GM18526 (cell line): ENCODE measurements around the gene PLXNB1.

Experiments used
- POLR2A ChIP-seq: IDR thresholded peaks from 3 replicates; pipeline ENCODE4 v1.6.1; 2011; ENCODE audit not compliant: insufficient read length; ENCODE audit errors: extremely low read depth

The PLXNB1 gene

DNA sequence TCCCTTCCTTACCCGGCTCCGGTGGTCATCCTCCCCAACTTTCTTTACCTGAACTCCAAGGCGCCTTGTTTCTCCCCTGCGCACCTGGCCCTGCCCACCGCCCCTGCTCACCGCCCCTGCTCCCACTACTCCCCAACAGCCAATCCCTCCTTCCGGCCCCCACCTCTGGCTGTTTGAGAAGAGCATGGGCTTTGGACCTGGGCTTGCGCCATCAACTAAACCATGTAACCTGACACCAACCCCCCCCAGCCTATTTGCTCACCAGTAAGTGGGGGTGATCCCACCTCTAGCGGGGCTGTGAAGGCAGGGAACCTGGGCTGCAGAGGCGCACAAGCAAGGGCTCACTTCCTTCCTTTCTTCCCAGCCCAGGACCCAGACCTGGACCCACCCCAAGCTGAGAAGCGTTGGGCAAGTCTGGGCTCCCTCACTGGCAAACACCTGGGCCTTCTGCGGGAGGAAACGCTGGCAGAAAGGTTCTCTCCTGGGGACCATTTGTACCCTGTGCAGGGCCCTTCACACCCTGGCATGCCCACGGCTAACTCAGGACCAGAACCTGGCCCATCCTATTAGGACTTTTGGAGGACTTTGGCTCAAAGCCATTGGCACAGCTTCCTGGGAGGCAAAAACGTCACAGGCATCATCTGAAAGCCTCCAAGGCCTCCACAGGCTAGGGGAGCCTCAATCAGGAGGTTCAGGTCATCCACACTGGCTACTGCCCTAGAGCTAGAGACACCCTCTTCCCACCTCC, at the start of gene PLXNB1:
PLXNB1 (minus strand) TSS at position 127 of the 748 bp plus-strand sequence. CDS start 5,475 bp downstream, outside the sequence.
- TF ChIP-seq POLR2A: no peak

GRCh38 chr3:48478626-48479555, 49.0 kb upstream of the PLXNB1 start:
- no peak for TF ChIP-seq POLR2A

- no peak for TF ChIP-seq POLR2A
Measured at GRCh38 chr3:48477959-48478520, 48.2 kb upstream of the PLXNB1 start.

DNA sequence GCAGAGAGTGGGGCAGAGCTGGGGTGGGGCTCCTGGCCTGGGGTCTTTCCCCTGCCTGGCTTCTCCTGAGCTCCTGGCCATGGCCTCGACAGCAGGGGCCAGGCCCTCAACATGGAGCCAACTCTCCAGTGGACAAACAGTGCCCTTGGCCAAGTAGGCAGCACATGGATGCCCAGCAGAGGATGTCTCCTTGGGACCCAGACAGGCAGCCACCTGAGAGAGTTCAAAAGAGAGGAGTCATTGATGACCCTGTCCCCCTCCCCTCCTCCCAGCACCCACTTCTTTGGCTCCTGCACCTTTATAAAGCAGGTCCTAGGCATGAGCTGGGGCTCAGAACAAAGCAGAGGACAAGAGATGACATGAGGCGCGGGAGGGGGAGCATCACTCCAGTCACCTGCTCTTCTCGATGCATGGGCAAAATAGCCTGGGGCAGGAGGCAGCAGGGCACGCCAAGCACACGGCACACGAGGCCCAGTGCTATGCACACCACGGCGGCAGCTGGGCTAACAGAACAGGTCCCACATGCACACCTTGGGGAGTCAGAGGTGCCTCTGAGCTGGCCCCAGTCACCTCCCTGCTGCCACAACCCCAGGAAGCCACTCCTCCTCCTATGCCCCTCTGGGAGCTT, 46.7 kb upstream of the PLXNB1 start:
- no peak for TF ChIP-seq POLR2A

DNA sequence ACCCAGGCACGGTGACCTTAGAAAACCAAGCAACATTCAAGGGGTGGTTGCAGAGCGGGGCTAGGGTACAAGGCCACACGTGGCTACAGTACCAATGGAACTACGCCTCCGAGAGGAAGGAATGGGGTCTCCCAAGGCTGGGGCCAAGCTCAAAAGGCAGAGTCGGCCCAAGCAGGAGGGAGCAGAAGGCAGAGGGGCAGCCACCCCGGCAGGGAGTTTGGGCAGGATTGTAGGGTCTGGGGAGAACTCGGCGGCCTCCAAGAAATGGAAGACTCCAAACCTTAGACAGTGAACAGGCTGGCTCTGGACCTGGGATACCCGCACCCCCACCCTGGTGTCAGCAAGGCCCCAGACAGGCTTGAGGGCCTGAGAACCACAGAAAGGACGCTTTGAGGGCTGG, 45.3 kb upstream of the PLXNB1 start:
- TF ChIP-seq POLR2A: no peak

- TF ChIP-seq POLR2A: no peak
Measured at GRCh38 chr3:48474619-48475018, 44.7 kb upstream of the PLXNB1 start.

- no peak for TF ChIP-seq POLR2A
Measured at GRCh38 chr3:48473617-48473952, 43.7 kb upstream of the PLXNB1 start.

DNA sequence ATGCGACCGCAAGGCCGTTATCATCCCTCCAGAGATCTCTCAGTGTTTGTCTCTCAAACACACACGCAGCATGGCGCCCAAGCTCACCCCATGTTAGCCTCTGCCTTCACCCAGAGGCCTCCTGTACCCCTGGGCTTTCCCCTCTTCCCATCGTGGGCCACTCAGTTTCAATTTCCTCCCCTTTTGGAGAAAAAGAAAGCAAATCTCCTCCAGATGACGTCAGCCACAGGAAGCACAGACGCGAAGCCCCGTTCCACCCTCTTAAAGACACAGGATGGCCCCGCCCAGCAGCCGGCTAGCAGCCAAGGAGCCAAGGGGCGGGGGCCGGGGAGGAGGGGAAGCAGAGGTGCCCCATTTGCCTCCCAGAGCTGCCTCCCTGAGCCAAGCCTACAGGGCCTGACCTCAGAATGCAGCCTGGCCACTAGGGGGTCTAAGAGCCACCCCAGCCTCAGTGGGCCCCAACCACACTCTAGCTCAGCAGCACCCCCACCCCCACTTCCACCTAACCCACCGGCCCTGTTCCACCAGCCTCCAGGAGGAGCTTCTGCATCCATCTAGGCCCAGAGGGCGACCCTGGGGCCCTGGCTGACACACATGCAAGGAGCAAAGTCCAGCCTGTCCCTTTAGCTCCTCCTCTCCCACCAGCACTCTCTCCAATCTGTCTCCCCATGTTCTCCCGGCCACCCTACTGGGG, 43.2 kb upstream of the PLXNB1 start:
- TF ChIP-seq POLR2A: peak; percentile 87

GRCh38 chr3:48472673-48472922, 42.7 kb upstream of the PLXNB1 start:
- TF ChIP-seq POLR2A: no peak

GRCh38 chr3:48470286-48470685, 40.4 kb upstream of the PLXNB1 start:
- no peak for TF ChIP-seq POLR2A

DNA sequence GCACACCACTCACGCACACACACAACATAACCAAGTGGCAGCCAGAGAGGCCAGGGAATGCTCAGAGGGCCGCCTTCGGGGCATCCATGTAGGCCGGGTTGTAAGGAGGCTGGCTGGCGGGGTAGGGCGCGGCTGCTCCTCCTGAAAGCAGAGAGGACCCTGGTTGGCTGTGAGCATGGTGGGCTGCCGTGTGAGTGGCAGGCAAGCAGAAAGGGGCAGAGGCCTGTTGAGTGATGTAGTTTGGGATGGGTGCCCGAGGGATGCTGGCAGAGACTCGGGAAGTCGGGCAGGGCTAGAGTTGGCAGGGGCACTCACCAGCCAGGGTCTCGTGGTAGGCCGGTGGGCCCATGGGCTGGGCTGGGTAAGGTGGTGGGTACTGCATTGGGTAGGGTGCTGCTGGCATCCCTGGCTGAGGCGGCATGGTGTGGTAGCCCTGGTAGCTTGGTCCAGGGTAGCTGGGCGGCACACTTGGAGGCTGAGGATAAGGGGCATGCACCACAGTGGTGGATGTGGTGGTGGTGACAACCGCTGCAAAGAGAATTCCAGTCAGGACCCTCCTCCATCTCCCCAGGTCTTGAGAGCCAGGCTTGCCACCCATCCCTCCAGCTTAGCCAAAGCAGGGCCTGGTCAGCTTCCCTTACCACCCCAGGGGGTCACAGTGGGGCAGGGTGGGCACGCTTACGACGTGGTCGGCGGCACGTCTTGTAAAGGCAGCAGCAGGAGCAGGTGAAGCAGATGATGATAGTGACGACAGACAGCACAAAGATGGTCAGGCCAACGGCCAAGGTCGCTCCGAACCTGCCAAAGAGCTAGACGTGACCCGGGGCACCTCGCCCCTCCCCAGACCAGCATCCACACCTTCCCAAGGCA, 39.4 kb upstream of the PLXNB1 start:
- peak; percentile 16 for TF ChIP-seq POLR2A

- no peak for TF ChIP-seq POLR2A
Measured at GRCh38 chr3:48468329-48468731, 38.4 kb upstream of the PLXNB1 start.

DNA sequence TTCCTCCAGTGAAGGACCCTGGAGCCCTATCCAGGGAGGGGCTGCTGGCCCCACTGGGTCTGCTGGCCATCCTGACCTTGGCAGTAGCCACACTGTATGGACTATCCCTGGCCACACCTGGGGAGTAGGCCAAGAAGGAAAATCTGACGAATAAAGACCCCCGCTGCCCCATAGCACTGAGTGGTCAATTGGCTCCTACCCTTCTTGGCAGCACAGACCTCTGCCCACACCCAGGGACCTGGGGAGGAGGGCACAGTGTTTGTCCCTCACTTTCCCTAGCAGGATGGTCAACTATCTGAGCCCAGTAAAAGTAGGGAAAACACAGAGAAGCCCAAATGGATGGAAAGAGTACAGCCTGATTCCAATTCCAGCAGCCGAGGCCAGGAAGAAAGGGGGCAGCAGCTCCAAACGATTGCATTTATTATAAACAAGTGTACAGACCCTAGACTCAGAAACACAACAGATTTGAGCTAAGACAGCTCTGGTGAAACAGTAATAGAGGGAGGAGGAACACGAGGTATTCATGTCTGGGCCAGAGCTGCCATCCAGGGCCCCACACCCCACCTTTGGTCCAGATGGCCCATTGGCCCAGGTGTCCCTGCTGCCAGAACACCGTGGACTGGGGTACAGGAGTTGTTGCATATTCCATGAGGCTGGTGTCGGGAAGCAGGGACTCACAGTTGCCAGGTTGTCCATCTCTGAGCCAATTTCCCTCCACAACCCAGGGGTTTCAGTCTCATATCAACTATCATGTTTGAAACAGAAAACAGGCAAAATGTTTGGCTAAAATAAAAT, 37.8 kb upstream of the PLXNB1 start:
- TF ChIP-seq POLR2A: no peak

GRCh38 chr3:48467110-48467454, 37.2 kb upstream of the PLXNB1 start:
- TF ChIP-seq POLR2A: no peak
